HG03025 (cell line): Measurements from ENCODE around the gene FHIT.

Experiments used
- ATAC-seq: cut with Tn5 transposase; IDR thresholded peaks from one replicate; pipeline ENCODE4 v1.9.1; 2021; ENCODE audit warnings: mild to moderate bottlenecking, moderate library complexity; ENCODE audit not compliant: unreplicated experiment, low FRiP score

The FHIT gene

DNA sequence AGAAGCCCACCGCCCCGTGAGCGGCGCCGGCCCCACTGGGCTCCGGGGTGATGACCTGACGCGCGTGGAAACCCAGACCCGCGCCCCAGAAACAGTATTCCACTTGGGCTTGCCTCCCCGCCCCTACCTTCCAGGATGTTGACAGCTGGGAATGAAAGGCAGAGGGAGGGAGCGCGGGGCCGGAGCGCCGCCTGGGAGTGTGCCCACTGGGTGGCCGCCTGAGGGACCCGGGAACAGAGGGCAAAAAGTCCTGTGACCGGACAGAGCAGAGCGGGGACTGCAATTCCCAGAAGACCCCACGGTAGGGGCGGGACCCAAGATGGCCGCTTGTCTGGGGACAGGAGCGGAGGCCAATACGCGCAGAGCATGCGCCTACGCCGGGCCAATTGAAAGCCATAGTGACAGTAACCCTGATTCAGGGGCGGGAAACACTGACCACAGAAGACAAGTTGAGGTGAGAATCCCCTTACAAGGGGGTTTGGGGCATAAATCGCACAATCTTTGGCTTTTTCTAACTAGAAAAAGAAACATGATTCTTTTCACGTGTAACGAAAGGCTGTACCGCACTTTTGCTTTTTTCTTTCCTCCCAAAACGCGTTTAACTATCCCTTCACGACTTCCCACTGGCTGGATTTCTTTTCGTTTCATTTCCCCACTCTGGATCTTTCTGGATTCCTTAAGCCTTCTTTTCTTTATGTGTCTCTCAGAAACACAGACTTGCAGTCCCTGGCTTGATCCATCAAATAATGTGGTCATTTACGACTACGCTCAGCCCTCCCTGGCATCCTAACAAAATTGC lies at the start of gene FHIT:
FHIT (minus strand) TSS at position 279 of the 799 bp plus-strand sequence.
- ATAC-seq, result peak; percentile 96

DNA sequence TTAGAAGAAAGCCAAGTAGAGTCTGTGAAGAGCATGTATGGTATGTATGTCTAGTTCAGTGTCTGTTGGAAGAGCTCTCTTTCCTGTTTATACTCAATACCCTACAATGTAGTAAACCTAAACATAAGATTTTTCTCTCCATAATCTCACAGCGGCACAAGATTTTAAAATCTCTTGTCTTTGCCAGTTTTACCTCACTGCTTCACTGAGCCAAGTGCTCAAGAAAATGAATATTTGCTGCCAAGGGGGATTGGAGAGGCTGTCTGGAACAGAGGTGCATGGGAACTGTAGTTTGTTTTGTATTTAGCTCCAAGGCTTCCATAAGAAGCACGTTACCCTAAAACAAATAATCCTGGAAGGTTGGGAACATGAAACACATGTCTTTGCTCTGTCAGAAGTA lies 49.5 kb upstream of the FHIT start:
- no peak for ATAC-seq

DNA sequence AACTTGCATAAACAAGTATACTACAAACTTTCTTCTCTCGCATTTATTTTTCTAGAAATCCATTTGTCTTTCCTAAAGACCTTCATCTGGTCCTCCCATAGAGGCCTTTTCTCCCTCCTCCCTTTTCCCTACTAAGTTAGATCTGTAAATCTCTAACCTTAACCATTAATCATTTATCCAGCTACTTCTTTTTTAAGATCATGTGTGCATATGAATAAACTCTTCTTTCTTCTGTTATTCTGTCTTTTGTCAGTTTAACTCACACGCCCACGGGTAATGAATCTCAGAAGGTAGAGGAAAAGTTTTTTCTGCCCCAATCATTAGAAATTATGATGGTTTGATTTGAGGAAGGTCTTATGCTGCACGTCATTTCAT lies 48.7 kb upstream of the FHIT start:
- ATAC-seq, result no peak

DNA sequence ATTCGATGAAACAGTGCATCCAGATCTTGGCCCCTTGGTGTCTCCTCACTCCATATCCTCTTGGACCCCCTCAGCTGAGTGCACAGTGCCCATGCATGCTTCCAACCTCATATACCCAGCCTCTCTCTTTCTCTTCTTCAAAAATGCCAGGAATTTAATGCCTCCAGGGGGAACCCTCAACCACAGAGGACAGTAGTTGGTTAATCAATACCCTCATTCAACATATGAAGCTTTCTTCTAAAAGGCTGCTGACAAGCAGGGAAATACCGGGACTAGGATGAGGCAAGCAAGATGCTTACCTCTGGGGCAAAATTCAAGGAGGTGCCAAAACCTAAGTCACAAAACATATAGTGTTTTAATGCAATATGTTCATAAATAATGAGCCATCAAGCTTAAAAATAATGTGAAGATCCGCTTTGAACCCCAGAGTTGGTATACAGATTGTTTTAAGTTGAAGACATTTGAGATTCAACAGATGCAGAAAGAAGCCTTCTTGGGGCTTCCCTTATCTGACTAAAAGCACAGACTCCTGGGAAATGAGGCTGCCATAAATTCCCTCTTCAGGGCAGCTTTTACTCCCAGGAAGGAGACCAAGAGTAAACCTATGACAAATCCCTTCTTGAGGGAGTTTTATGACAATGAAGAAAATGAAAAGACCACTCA lies 48.2 kb upstream of the FHIT start:
- ATAC-seq, result no peak

DNA sequence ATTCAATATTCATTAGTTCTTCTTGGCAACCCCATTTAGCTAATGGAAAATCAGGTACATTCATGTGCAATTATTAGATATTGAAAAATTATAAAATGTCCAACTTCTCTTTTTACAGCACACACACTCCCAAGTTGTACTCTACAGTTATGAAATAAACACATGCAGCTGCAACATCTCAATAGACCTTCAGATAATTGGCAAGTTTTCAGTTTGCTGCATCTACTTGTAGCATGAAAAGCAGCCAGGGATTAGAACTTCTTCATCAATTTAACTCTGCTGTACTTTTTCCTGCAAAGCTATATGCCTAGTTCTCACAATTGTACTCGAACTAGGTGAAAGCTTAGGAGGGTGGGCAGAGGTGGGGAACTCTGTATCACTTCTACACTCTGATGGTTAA lies 46.6 kb upstream of the FHIT start:
- ATAC-seq, result no peak

DNA sequence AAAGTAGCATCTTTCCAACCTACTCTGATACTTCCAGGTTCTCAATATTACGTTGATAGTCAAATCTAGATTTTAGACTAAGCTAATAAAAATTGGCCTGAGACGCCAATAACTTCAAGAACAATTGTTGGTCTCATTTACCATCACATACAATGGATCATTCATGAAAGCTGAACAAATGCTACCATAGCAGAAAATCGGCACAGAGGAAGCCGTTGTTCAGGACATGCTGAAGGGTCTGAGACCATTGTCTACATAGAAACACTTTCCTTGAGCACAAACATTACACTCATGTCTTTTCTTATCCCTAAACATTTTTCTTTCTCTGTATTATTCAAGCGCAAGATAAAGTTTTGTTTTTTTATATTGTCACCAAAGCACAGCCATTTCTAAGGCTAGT lies 37.2 kb upstream of the FHIT start:
- ATAC-seq, result no peak

DNA sequence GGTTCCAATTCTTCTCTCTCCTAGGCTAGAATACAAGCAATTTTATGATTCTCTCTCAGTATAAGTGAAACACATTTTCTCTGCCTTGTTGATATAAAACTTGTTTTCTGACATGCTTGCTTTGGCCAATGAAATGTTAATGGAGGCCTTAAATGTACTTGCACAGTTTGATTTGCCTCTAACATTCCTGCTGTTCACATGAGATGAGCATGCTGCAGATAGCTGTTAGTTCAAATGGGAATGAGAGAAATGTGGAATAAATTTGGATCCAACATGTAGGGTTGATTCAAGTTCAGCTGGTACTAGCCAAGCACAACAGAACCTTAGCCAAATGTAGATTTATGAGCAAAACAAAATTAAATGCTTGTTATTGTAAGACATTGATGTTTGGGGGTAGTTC lies 32.6 kb upstream of the FHIT start:
- no peak for ATAC-seq

DNA sequence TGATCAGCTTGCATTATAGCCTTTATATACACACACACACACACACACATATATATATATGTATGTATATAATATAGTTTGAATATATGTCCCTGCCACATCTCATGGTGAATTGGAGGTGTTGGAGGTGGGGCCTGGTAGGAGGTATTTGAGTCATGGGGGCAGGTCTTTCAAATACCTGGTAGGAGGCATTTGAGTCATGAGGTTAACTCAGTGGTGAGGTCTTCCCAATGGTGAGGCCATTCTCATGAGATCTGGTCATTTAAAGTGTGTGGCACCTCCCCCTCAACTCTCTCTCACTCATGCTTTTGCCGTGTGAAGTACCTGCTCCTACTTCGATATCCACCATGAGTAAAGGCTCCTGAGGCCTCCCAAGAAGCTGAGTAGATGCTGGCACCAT lies 27.5 kb upstream of the FHIT start:
- ATAC-seq, result no peak

DNA sequence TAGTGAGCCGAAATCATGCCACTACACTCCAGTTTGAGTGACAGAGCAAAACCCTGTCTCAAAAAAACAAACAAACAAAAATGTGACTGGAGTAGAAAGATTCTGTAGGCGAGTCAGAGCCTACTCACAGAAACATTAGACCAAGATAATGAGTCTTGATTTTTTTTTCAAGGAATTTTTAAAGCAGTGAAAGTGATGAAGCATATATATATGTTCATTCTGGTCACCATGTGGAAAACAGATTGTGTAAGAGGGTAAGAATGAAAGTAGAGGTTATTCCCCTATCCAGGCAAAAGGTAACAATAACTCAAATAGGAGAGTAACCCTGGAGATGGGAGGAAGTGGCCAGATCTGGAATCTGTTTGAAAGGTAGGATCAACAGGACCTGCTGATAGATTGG lies 26.2 kb upstream of the FHIT start:
- ATAC-seq, result no peak

DNA sequence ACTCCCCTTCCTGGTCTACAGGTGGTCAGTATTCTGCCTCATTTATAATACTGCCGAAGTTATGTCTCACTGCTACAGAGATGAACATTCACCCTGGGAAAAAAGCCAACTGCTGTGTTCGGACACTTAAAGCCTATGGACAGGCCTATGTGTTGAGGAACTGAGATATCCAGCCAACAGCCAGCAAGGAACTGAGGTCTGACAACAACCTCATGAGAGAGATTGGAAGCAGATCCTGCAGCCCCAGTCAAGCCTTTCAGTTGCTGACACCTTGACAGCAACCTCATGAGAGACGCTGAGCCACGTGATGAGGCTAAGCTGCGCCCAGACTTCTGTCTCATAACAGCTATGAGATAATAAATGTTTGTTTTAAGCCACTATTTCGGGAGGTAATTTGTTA lies 18.2 kb upstream of the FHIT start:
- ATAC-seq, result no peak

DNA sequence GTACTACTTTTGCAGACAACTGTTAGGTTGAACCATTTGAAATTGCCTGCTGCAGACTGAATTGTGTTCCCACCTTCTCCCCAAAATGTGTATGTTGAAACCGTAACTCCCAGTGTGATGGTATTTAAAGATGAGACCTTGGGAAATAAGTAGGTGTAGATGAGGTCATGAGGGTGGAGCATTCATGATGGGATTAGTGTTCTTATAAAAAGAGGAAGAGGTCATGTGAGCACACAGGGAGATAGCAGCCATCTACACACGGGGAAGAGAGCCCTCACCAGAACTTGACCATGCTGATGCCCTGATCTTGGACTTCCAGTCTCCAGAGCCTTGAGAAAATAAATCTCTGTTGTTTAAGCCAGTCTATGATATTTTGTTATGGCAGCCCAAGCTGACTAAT lies 17.4 kb upstream of the FHIT start:
- ATAC-seq, result no peak

DNA sequence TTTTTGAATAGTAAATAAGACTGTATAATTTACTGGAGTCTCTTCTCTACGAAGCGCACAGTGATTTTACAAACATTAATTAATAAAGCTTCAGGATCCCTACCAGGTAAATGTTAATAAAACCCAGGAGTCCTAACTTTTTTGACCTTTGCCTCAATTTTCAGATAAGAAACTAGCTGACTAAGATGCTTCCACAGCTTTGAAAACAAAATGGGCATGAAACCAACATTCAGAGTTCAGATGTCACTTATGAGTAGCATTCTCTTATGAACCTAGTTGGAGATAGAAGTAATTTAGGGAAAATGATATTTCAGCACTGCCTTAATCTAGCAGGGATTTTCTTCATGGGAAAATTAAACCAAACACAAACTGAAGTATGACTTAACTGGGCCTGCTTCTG lies 13.0 kb upstream of the FHIT start:
- ATAC-seq, result no peak

DNA sequence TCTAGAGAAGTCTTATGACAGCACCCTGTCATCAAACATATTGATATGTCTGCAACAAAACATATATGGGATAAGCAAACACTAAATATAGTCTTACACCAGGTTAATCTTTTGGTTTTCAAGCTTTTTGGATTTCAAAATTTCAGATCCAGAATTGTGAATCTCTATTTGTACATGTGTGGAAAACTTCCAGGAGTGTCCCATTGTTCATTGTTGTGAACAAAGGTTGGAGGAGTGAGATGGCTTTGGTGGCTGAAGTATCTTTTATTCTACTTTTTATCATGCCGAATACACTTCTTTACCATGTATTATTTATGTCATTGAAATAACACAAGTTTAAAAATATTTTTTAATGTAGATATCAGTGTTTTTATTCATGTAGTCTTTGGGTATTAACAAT lies 5.9 kb upstream of the FHIT start:
- no peak for ATAC-seq

DNA sequence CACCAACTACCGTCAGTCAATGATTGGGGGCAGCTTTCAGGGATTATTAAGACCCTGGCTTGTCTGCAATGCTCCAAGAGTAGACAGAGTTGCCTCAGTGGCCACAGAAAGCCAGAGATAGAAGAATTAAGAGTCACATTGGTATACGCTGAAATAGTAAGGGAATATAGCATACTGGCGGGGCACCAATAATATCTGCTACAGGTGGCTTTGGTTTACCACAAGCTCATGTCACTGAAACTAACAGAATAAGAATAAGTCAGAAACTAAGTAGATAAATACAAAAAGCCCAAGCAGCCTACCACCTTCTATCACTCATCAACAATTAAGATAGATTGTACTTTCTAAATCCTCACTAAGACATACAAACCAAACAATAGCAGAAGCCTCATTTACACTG lies 2.5 kb upstream of the FHIT start:
- no peak for ATAC-seq

DNA sequence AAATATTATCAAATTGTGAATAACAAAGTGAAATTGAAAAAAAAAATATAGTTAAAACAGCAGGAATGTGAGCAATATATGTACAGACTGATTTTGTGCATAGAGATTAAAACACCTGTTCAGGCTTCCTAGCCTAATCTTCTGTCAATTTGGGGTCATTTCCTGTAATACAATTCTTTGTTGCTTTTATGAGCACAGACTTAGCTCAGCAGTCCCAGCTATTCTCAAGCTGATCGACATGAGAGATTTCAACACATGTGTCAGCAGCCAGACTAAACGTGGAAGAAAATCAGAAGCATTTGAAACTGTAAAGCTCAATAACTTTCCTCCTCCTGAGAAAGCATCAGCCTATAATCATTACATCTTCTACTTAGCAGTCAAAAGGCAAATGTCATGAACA lies 1.6 kb upstream of the FHIT start:
- no peak for ATAC-seq

DNA sequence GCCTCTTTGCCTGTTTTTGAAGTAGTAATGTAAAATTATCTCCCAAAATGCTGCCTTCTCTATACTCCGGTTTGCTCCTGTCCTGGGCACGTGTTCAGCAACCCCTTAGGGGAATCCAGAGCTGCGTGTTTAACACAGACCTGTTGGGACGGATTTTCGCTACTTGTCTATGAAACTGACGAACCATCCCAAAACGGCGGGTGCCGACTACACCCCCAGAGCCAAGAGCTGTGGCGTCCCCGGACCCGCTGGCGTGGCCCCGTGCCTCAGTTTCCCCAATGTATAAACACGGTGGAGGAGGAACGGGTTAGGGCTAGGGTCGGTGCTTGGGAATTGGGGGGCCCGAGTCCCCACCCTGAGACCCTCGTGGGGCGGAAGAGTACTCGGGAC lies 473 bp downstream of the FHIT start:
- ATAC-seq, result no peak

DNA sequence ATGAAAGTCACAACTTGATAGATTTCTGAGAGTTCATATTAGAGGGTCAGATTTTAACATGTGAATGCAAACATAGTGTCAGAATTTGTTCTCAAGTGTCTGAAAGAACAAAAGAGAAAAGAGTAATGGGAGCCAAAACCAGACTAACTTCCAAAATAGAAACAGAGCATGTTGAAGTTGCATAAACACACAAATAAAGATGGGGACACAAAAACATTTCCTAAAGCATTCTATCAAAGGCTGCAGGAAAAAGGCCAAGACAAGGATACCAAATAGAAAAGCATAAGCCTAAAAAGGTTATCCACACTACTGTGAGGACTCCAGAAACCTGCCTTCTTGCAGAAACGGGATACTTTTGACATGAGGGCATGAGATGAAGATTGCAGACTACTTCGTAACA lies 2.8 kb downstream of the FHIT start:
- no peak for ATAC-seq

DNA sequence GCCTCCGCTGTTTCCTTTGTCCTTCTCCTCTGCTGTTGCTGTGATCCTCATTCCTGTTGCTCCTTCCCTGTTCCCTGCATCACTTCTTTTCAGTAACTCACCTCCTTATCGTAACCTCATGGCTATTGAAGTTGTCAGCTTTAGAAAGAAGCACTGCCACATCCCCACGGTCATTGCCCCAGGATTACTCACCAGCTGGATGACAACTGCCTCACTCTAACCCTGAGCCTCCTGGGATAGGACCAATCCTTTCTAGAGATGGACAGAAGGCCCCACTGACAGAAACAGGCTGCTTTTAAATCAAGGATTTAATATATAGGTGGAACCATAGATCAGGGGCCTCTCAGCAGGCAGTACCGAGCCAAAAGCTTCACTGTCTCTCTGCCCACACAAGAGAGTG lies 4.1 kb downstream of the FHIT start:
- no peak for ATAC-seq

DNA sequence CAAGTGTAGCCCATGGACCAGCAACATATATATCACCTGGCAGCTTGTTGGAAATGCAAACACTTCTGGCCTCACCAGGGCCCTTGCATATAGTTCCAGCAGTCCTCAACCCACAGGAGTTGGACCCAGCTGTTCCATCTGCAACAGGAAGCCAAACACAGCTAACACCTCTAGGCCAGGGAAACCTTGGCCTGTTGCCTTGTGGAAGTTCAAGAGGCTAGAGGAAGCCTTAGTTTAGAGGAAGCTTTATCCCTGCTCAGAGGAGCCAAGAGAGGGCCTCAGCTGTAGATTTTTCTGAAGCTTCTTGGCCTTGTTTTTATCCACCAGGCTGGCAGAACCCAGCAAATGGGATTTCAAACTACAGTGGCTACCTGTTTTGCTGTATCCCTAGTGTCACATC lies 11.4 kb downstream of the FHIT start:
- ATAC-seq, result no peak

DNA sequence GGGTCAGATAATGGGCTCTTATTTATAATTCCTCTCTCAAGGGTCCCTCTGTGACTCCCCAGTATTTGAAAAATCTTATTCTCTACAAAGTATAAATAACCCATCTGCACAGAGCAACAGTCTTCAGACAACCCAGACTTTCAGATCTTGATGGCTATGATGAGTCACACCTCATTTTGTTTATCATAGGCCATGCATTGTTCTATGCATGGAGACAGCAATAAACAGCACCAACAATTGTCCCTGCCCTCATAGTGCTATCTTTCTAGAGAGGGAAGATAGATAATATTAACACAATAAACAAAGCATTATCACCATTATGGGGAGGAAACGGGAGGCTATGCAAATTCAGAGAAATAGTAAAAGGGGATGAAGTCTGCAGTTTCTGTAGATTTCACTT lies 13.4 kb downstream of the FHIT start:
- no peak for ATAC-seq

DNA sequence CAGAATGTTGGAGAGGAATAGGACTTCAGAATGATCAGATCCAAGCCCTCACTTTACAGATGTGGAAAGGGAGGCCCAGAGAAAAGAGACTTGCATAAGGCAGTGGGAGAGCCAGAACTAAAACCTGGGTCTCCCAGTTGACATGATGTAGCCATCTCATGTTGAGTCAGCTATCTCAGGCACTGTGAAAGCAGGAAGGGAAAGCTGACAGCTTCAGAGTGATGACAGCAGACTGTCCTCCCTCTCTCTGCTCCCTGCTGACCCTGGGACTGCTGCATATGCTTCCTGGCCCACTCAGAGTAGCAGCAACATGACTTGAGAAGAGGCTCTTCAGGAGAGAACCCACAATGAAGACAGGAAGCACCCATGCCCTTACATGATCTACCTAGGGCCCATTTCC lies 14.7 kb downstream of the FHIT start:
- ATAC-seq, result peak; percentile 76

DNA sequence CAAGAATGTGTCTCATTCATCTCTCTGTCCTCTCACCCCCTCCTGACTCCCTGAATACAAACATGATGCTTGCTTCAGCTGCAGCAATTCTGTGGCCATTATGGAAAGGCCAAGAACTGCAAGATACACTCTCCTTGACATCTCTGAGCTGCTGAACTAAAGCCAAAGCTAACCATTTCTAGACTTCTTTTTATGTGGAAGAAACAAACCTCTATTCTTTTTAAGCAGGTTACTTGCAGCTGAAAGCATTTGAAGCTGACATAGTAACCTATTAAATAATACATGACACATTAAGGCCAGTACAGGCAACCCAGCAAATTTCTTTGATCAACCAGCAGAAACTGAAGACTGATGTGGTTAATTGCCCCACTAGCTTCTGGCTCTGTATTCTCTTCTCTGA lies 17.5 kb downstream of the FHIT start:
- ATAC-seq, result no peak
